H1 (cell line): ENCODE results near the gene ZBED4. TPM values are rescaled to one million over a fixed set of nuclear protein-coding genes. Genes with fewer than 3 reads are reported as not detected.

Source experiments
- CTCF ChIA-PET: fragments of 300-600 bp; sonication (Branson Sonifier 250); formaldehyde crosslinking; loops from one replicate; lab custom pipeline; 2021; ENCODE audit not compliant: partially characterized antibody; lab: Charles Lee
- POLR2A ChIA-PET: fragments of 300-600 bp; sonication (Branson Sonifier 250); formaldehyde crosslinking; loops from one replicate; lab custom pipeline; 2021; ENCODE audit warnings: inconsistent platforms; ENCODE audit not compliant: partially characterized antibody; lab: Charles Lee
- DNase-seq, 2 experiments: peaks; one replicate each; pipeline versions ENCODE4 v3.0.0 to v3.0.0-alpha.2; 2010 to 2022; ENCODE audit warnings: low spot score in 2 of 2, low read depth in 1 of 2, mixed read lengths in 1 of 2
- FAIRE-seq: peaks from 2 replicates; lab custom pipeline; 2011; peaks lifted over from hg19 to GRCh38; lab: Jason Lieb, UNC
- H2AFZ ChIP-seq: 2 replicates; pipeline ENCODE4 v1.8.1; 2012; ENCODE audit warnings: low read length, inconsistent platforms
- H2AK5ac ChIP-seq: 2 replicates; pipeline ENCODE4 v1.6.1; 2013; ENCODE audit warnings: low read depth, low read length
- H2BK120ac ChIP-seq: replicated peaks from 2 replicates; pipeline ENCODE3; 2013; ENCODE audit warnings: low read depth, low read length, inconsistent platforms
- H2BK12ac ChIP-seq: 2 replicates; pipeline ENCODE4 v1.6.1; 2013; ENCODE audit warnings: low read depth, low read length
- H2BK15ac ChIP-seq: 2 replicates; pipeline ENCODE4 v1.6.1; 2013; ENCODE audit warnings: low read length
- H2BK20ac ChIP-seq: 2 replicates; pipeline ENCODE4 v1.6.1; 2013; ENCODE audit warnings: low read length
- H2BK5ac ChIP-seq: 2 replicates; pipeline ENCODE4 v1.6.1; 2013; ENCODE audit warnings: low read depth, low read length
- H3K14ac ChIP-seq: 2 replicates; pipeline ENCODE4 v1.6.1; 2013; ENCODE audit warnings: inconsistent platforms; ENCODE audit not compliant: insufficient read length
- H3K18ac ChIP-seq: 2 replicates; pipeline ENCODE4 v1.6.1; 2013; ENCODE audit warnings: low read length; ENCODE audit errors: extremely low read depth
- H3K23ac ChIP-seq: 2 replicates; pipeline ENCODE4 v1.6.1; 2013; ENCODE audit warnings: inconsistent platforms; ENCODE audit not compliant: insufficient read length
- H3K23me2 ChIP-seq: 2 replicates; pipeline ENCODE4 v1.6.1; 2013; ENCODE audit warnings: low read depth, low read length
- H3K27ac ChIP-seq: 2 replicates; pipeline ENCODE4 v1.6.1; 2011; ENCODE audit warnings: low read depth, low read length, inconsistent platforms
- H3K27me3 ChIP-seq, 4 experiments: replicated peaks in 1 of 4; 1 replicate in 1 of 4; 2 replicates in 3 of 4; pipeline versions ENCODE4 v1.6.1 to v1.8.1; 2011 to 2013; ENCODE audit warnings: low read length in 3 of 4, mild to moderate bottlenecking in 3 of 4, inconsistent platforms in 2 of 4, mixed read lengths in 2 of 4, moderate library complexity in 1 of 4; ENCODE audit not compliant: control insufficient read depth in 3 of 4, insufficient read depth in 3 of 4; ENCODE audit errors: extremely low read depth in 1 of 4
- H3K36me3 ChIP-seq, 4 experiments: 2 replicates each; pipeline versions ENCODE4 v1.6.1 to v1.8.1; 2011 to 2013; ENCODE audit warnings: mild to moderate bottlenecking in 4 of 4, low read length in 3 of 4, moderate library complexity in 2 of 4, control low read depth in 1 of 4, inconsistent platforms in 1 of 4; ENCODE audit not compliant: insufficient read depth in 4 of 4, control insufficient read depth in 2 of 4
- H3K4ac ChIP-seq: replicated peaks from 2 replicates; pipeline ENCODE3; 2013; ENCODE audit warnings: low read length, low read depth, mixed read lengths, inconsistent platforms; ENCODE audit not compliant: insufficient read length
- H3K4me1 ChIP-seq, 4 experiments: replicated peaks in 1 of 4; 1 replicate in 1 of 4; 2 replicates in 3 of 4; pipeline versions ENCODE4 v1.6.1 to v1.8.1; 2011 to 2013; ENCODE audit warnings: low read length in 3 of 4, inconsistent platforms in 2 of 4, mixed read lengths in 1 of 4; ENCODE audit not compliant: insufficient read depth in 4 of 4, control insufficient read depth in 3 of 4
- H3K4me2 ChIP-seq, 2 experiments: 2 replicates each; pipeline versions ENCODE4 v1.6.1 to v1.8.1; 2011 to 2013; ENCODE audit warnings: low read depth in 2 of 2, low read length in 2 of 2, control low read depth in 1 of 2, inconsistent platforms in 1 of 2, mild to moderate bottlenecking in 1 of 2; ENCODE audit not compliant: insufficient read depth in 1 of 2
- H3K4me3 ChIP-seq, 4 experiments: fragments of 200-600, 300-600 bp in 1 of 4; sonication (generic), shearing (Covaris generic), sonication (Bioruptor Twin) in 1 of 4; 2 replicates each; pipeline versions ENCODE4 v1.5.1 to v1.8.1; 2011 to 2016; ENCODE audit warnings: low read length in 4 of 4, low read depth in 3 of 4, control low read depth in 2 of 4, inconsistent platforms in 2 of 4, mild to moderate bottlenecking in 2 of 4, mixed read lengths in 1 of 4, moderate library complexity in 1 of 4; ENCODE audit not compliant: insufficient read depth in 2 of 4; ENCODE audit errors: extremely low read depth in 1 of 4
- H3K56ac ChIP-seq: replicated peaks from 2 replicates; pipeline ENCODE3; 2013; ENCODE audit warnings: low read depth, mild to moderate bottlenecking, mixed read lengths, low read length, inconsistent platforms; ENCODE audit not compliant: insufficient read length
- H3K79me1 ChIP-seq: 2 replicates; pipeline ENCODE4 v1.6.1; 2013; ENCODE audit warnings: low read depth, low read length, control low read depth
- H3K79me2 ChIP-seq, 2 experiments: 2 replicates each; pipeline versions ENCODE4 v1.6.1 to v1.8.1; 2012 to 2013; ENCODE audit warnings: low read length in 2 of 2, mild to moderate bottlenecking in 2 of 2, inconsistent platforms in 1 of 2; ENCODE audit not compliant: insufficient read depth in 2 of 2, control insufficient read depth in 1 of 2
- H3K9ac ChIP-seq, 4 experiments: replicated peaks in 1 of 4; 1 replicate in 1 of 4; 2 replicates in 3 of 4; pipeline versions ENCODE4 v1.6.1 to v1.8.1; 2011 to 2013; ENCODE audit warnings: low read depth in 3 of 4, low read length in 3 of 4, control low read depth in 2 of 4, mild to moderate bottlenecking in 2 of 4, moderate library complexity in 2 of 4, inconsistent platforms in 1 of 4; ENCODE audit errors: extremely low read depth in 1 of 4
- H3K9me3 ChIP-seq, 2 experiments: 2 replicates each; pipeline versions ENCODE4 v1.6.1 to v1.8.1; 2012 to 2013; ENCODE audit warnings: mild to moderate bottlenecking in 2 of 2, moderate library complexity in 2 of 2, control low read depth in 1 of 2, inconsistent platforms in 1 of 2, low read depth in 1 of 2, low read length in 1 of 2, mixed read lengths in 1 of 2; ENCODE audit not compliant: insufficient read depth in 2 of 2
- H4K20me1 ChIP-seq, 2 experiments: replicated peaks in 1 of 2; 2 replicates each; pipeline versions ENCODE3 to v1.8.1; 2011 to 2013; ENCODE audit warnings: inconsistent platforms in 2 of 2, low read length in 2 of 2, mild to moderate bottlenecking in 1 of 2; ENCODE audit not compliant: insufficient read depth in 2 of 2, control insufficient read depth in 1 of 2
- H4K5ac ChIP-seq: 2 replicates; pipeline ENCODE4 v1.6.1; 2013; ENCODE audit warnings: low read length, low read depth, mixed read lengths, inconsistent platforms; ENCODE audit not compliant: insufficient read length
- H4K8ac ChIP-seq: 2 replicates; pipeline ENCODE4 v1.8.0; 2013; ENCODE audit warnings: mild to moderate bottlenecking, moderate library complexity, low read length, inconsistent platforms; ENCODE audit not compliant: insufficient read depth; ENCODE audit errors: extremely low read depth
- H4K91ac ChIP-seq: replicated peaks from 2 replicates; pipeline ENCODE3; 2013; ENCODE audit warnings: low read length, mixed read lengths, inconsistent platforms; ENCODE audit not compliant: insufficient read length
- SAP30 ChIP-seq: fragments of 300-600 bp; sonication (generic); IDR thresholded peaks from 2 replicates; pipeline ENCODE4 v1.7.1; 2012; ENCODE audit warnings: low read length, moderate library complexity, mild to moderate bottlenecking, inconsistent platforms; ENCODE audit not compliant: insufficient read depth, insufficient replicate concordance
- YY1 ChIP-seq: IDR thresholded peaks from 2 replicates; pipeline ENCODE4 v1.6.1; 2011; ENCODE audit warnings: low read depth, mild to moderate bottlenecking, low read length
- WGBS, 2 experiments: shearing (Covaris generic) in 1 of 2; methylation state at CpG; one replicate each; pipeline versions ENCODE4 v1.1.6 to v1.1.7; 2013 to 2015; ENCODE audit warnings: low lambda C conversion rate in 2 of 2, mixed read lengths in 2 of 2, inconsistent platforms in 1 of 2, low coverage in 1 of 2, missing lambda C conversion rate in 1 of 2; ENCODE audit not compliant: insufficient replicate concordance in 2 of 2, insufficient coverage in 1 of 2, insufficient read length in 1 of 2; ENCODE audit errors: extremely low coverage in 1 of 2, missing lambda C conversion rate in 1 of 2; 5-methylcytosine and 5-hydroxymethylcytosine counted together
- polyA plus RNA-seq, 7 experiments: library from polyadenylated mRNA; depleted of rRNA in 3 of 7; stranded (reverse) in 5 of 7; unstranded in 2 of 7; fragments of >200 nt in 5 of 7; fragments of 200-250 nt in 2 of 7; gene quantifications; 1 replicate in 5 of 7; 2 replicates in 1 of 7; 4 replicates in 1 of 7; pipeline versions ENCODE4 v1.2.1 to v1.2.3, GENCODE V29; 2011 to 2013; ENCODE audit warnings: missing spikeins in 2 of 7, mixed read lengths in 2 of 7
- total RNA-seq: library from RNA; stranded (reverse); fragmentation: NEBNext Ultra II Directional; extraction: Animal tissue kit (Norgen Biotek cat#: 25700); gene quantifications from 2 replicates; pipeline ENCODE4 v1.2.1, GENCODE V29; 2021

ZBED4 gene
- total and polyA plus RNA-seq, 2 of the 8 experiments (the other 6 are each of a cell fraction or from before 2014, with no cell fraction given) = 11.0 to 28.3 TPM

GRCh38 chr22:49827271-49827852 lies 26.3 kb upstream of the ZBED4 start:
- Histone ChIP-seq H3K9me3 (peaks cover 22 to 26% of the 10 kb centered on the region in 2 experiments), H3K23me2 (peaks cover 9% of the 10 kb centered on the region; the same call in 1 of the 2 replicates), H3K14ac (no peak overlapping the region), H3K56ac (no peak overlapping the region), H3K4me2 (peak overlapping the region; percentile 24 to 94; a peak in 3 of 4 replicates), H2BK120ac (no peak overlapping the region), H2BK15ac (no peak overlapping the region), H3K23ac (no peak overlapping the region), H3K79me1 (peaks cover 23% of the 10 kb centered on the region), H4K5ac (no peak overlapping the region), H3K36me3 (peaks cover 12 to 21% (median 15%) of the 10 kb centered on the region in 4 experiments), H4K20me1 (peaks cover 34 to 35% of the 10 kb centered on the region in 2 experiments), H3K4me3 (peak overlapping the region; percentile 66 to 87 (median 70)), H3K18ac (no peak overlapping the region), H3K4ac (no peak overlapping the region), H3K79me2 (peaks cover 19 to 46% of the 10 kb centered on the region in 2 experiments), H2BK12ac (no peak overlapping the region), H2AK5ac (no peak overlapping the region), H2AFZ (no peak overlapping the region), H4K91ac (no peak overlapping the region), H3K27me3 (no peaks in the 10 kb centered on the region; a peak in 1 of 7 replicates), H2BK5ac (no peak overlapping the region), H4K8ac (peak overlapping the region; percentile 38; the same call in 1 of the 2 replicates), H2BK20ac (no peak overlapping the region), H3K9ac (peak overlapping the region in 3 of 4 experiments; percentile 56 to 89 (median 74); a peak in 5 of 7 replicates), H3K4me1 (peaks cover 0 to 9% (median 7%) of the 10 kb centered on the region in 4 experiments; a peak in 5 of 7 replicates), H3K27ac (no peak overlapping the region)
- TF ChIP-seq SAP30 (no peak), YY1 (peak; percentile 46; the same call in 1 of the 2 replicates)
- no peak for DNase-seq
- CTCF ChIA-PET = no interaction called here
- WGBS, 2 experiments = 0% methylated on average over 6 of the region's 110 CpGs; no CpG with 5 or more reads in 1 of the 2 experiments
- POLR2A ChIA-PET = no interaction called here
- FAIRE-seq = no peak
